GM23338 (cell line): ENCODE results near the gene WFDC6. TPM values are rescaled to one million over a fixed set of nuclear protein-coding genes. Genes with fewer than 3 reads are reported as not detected.

Experiments
- ATAC-seq: fragments of 200-7000 bp; cut with Tn5 transposase; 3 replicates; pipeline ENCODE4 v1.9.1; 2020
- DNase-seq: peaks from one replicate; pipeline ENCODE4 v3.0.0-alpha.2; 2015; ENCODE audit warnings: low spot score
- H2AFZ ChIP-seq: fragments of 200-600 bp; sonication (generic); 2 replicates; pipeline ENCODE4 v1.8.0; 2016; ENCODE audit warnings: antibody characterized with exemption, mild to moderate bottlenecking, moderate library complexity
- H3F3A ChIP-seq: fragments of 200-600 bp; sonication (generic); replicated peaks from 2 replicates; pipeline ENCODE4 v1.8.0; 2017; ENCODE audit warnings: antibody characterized with exemption, mixed run types, low read depth
- H3K27ac ChIP-seq: fragments of 200-600 bp; sonication (generic); 2 replicates; pipeline ENCODE4 v1.6.1; 2016; ENCODE audit warnings: low read depth
- H3K27me3 ChIP-seq: fragments of 200-600 bp; sonication (generic); 2 replicates; pipeline ENCODE4 v1.8.0; 2016; ENCODE audit warnings: mild to moderate bottlenecking, mixed run types, moderate library complexity; ENCODE audit not compliant: insufficient read depth
- H3K36me3 ChIP-seq: fragments of 200-600 bp; sonication (generic); 2 replicates; pipeline ENCODE4 v1.8.0; 2016; ENCODE audit warnings: mild to moderate bottlenecking; ENCODE audit not compliant: insufficient read depth
- H3K4me1 ChIP-seq: fragments of 200-600 bp; sonication (generic); 2 replicates; pipeline ENCODE4 v1.8.0; 2016; ENCODE audit warnings: mild to moderate bottlenecking, moderate library complexity; ENCODE audit not compliant: insufficient read depth
- H3K4me2 ChIP-seq: fragments of 200-600 bp; sonication (generic); 2 replicates; pipeline ENCODE4 v1.7.1; 2017; ENCODE audit warnings: mixed run types
- H3K4me3 ChIP-seq: fragments of 200-600 bp; sonication (generic); 2 replicates; pipeline ENCODE4 v1.6.1; 2016; ENCODE audit warnings: mixed run types
- H3K79me2 ChIP-seq: fragments of 200-600 bp; sonication (generic); replicated peaks from 2 replicates; pipeline ENCODE4 v1.8.0; 2017; ENCODE audit warnings: mild to moderate bottlenecking; ENCODE audit not compliant: insufficient read depth
- H3K9me2 ChIP-seq: fragments of 200-600 bp; sonication (generic); 2 replicates; pipeline ENCODE4 v1.8.0; 2017; ENCODE audit not compliant: insufficient read depth
- H4K20me1 ChIP-seq: fragments of 200-600 bp; sonication (generic); replicated peaks from 2 replicates; pipeline ENCODE4 v1.8.0; 2017; ENCODE audit warnings: mild to moderate bottlenecking; ENCODE audit not compliant: insufficient read depth
- H3K27ac Mint-ChIP-seq: 2 replicates; pipeline ENCODE4 v1.8.0; 2020; ENCODE audit warnings: inconsistent platforms, mild to moderate bottlenecking, moderate library complexity, mixed read lengths
- H3K27me3 Mint-ChIP-seq: 3 replicates; pipeline ENCODE4 v1.8.0; 2022; ENCODE audit warnings: low read depth, mild to moderate bottlenecking, moderate library complexity, mixed read lengths, inconsistent platforms; ENCODE audit not compliant: insufficient read depth, poor library complexity
- H3K36me3 Mint-ChIP-seq: 3 replicates; pipeline ENCODE4 v1.8.0; 2021; ENCODE audit warnings: low read depth, mild to moderate bottlenecking, inconsistent platforms, moderate library complexity, mixed read lengths
- H3K4me1 Mint-ChIP-seq: 3 replicates; pipeline ENCODE4 v1.8.0; 2020; ENCODE audit warnings: mild to moderate bottlenecking, inconsistent platforms, mixed read lengths
- H3K4me3 Mint-ChIP-seq: 3 replicates; pipeline ENCODE4 v1.8.0; 2021; ENCODE audit warnings: moderate library complexity, mild to moderate bottlenecking, inconsistent platforms, mixed read lengths
- H3K9me3 Mint-ChIP-seq: 3 replicates; pipeline ENCODE4 v1.8.0; 2020; ENCODE audit warnings: moderate library complexity, mild to moderate bottlenecking, inconsistent platforms, mixed read lengths
- CREB1 ChIP-seq: fragments of 250-450 bp; sonication (Bioruptor Pico); IDR thresholded peaks from 2 replicates; pipeline ENCODE4 v1.5.0; 2020; ENCODE audit warnings: low read depth, mild to moderate bottlenecking, moderate library complexity
- CTCF ChIP-seq, 2 experiments: fragments of 200-600 bp in 1 of 2; sonication (generic) in 1 of 2; conservative IDR thresholded peaks; 2 replicates each; pipeline versions ENCODE4 v1.5.1 to v1.6.1; 2016 to 2017; ENCODE audit warnings: antibody characterized with exemption in 2 of 2, low read depth in 2 of 2, mild to moderate bottlenecking in 2 of 2, moderate library complexity in 1 of 2
- EZH2phosphoT487 ChIP-seq: fragments of 200-600 bp; sonication (generic); IDR thresholded peaks from one replicate; pipeline ENCODE4 v1.8.1; 2018; ENCODE audit warnings: antibody characterized with exemption; ENCODE audit not compliant: unreplicated experiment
- JUNB ChIP-seq: IDR thresholded peaks from one replicate; pipeline ENCODE4 v1.6.1; 2016; ENCODE audit warnings: antibody characterized with exemption; ENCODE audit not compliant: unreplicated experiment
- NANOG ChIP-seq: IDR thresholded peaks from 2 replicates; pipeline ENCODE4 v1.6.1; 2016; ENCODE audit warnings: antibody characterized with exemption, borderline replicate concordance
- STAT1 ChIP-seq: IDR thresholded peaks from one replicate; pipeline ENCODE4 v1.6.1; 2016; ENCODE audit warnings: antibody characterized with exemption; ENCODE audit not compliant: unreplicated experiment
- ZNF114 ChIP-seq: fragments of 250-450 bp; sonication (Bioruptor Pico); IDR thresholded peaks from 2 replicates; pipeline ENCODE4 v1.5.0; 2020; ENCODE audit warnings: mild to moderate bottlenecking, moderate library complexity
- ZNF331 ChIP-seq: fragments of 250-450 bp; sonication (Bioruptor Pico); IDR thresholded peaks from 2 replicates; pipeline ENCODE4 v1.5.0; 2020; ENCODE audit warnings: low read depth, mild to moderate bottlenecking, moderate library complexity
- ZNF462 ChIP-seq: fragments of 250-450 bp; sonication (Bioruptor Pico); IDR thresholded peaks from 2 replicates; pipeline ENCODE4 v1.5.0; 2020; ENCODE audit warnings: mild to moderate bottlenecking, moderate library complexity
- polyA plus RNA-seq: library from polyadenylated mRNA; unstranded; fragments of >200 nt; fragmentation: Nextera tagmentation; extraction: Ambion mirVana; gene quantifications from 2 replicates; pipeline ENCODE4 v1.2.1, GENCODE V29; 2016
- total RNA-seq: library from RNA; depleted of rRNA; stranded (reverse); fragments of >200 nt; shearing (Covaris generic); gene quantifications from 2 replicates; pipeline ENCODE4 v1.2.3, GENCODE V29; 2014

Gene WFDC6
- total and polyA plus RNA-seq, 2 experiments from 2014 or later, result not detected

GRCh38 chr20:45489083-45489531 is 50.2 kb downstream of the WFDC6 start:
- Histone ChIP-seq H3K27me3 (no peaks in the 10 kb centered on the region), H3K9me2 (no peaks in the 10 kb centered on the region), H4K20me1 (no peaks in the 10 kb centered on the region), H3K4me2 (no peak overlapping the region), H3K36me3 (no peaks in the 10 kb centered on the region; the same call in 1 of the 2 replicates), H3K79me2 (no peaks in the 10 kb centered on the region), H3K4me1 (peaks cover 10% of the 10 kb centered on the region; the same call in 1 of the 2 replicates), H3F3A (no peaks in the 10 kb centered on the region), H3K27ac (no peak overlapping the region), H2AFZ (no peak overlapping the region), H3K4me3 (no peak overlapping the region)
- no peaks in the 10 kb centered on the region; the same call in 2 of the 3 replicates for H3K36me3 Mint-ChIP-seq
- H3K27me3 Mint-ChIP-seq, result peaks cover 10% of the 10 kb centered on the region
- TF ChIP-seq JUNB, result no peak
- no peak for TF ChIP-seq ZNF331 (CRISPR knock-in tag)
- no peak for TF ChIP-seq ZNF114 (CRISPR knock-in tag)
- TF ChIP-seq STAT1, result no peak
- no peak for TF ChIP-seq EZH2phosphoT487
- TF ChIP-seq CREB1 (CRISPR knock-in tag), result no peak
- no peak overlapping the region for H3K4me3 Mint-ChIP-seq
- no peak overlapping the region for H3K27ac Mint-ChIP-seq
- ATAC-seq, result no peak
- peaks cover 26% of the 10 kb centered on the region for H3K4me1 Mint-ChIP-seq
- DNase-seq, result peak; percentile 18
- no peaks in the 10 kb centered on the region; the same call in 2 of the 3 replicates for H3K9me3 Mint-ChIP-seq

GRCh38 chr20:45487231-45487635 is 52.0 kb downstream of the WFDC6 start:
- H3K27me3 Mint-ChIP-seq, result peaks cover 7% of the 10 kb centered on the region
- Histone ChIP-seq H3K4me2 (peak overlapping the region; percentile 81), H3K79me2 (no peaks in the 10 kb centered on the region), H3K27ac (no peak overlapping the region), H3K4me1 (peaks cover 11% of the 10 kb centered on the region; the same call in 1 of the 2 replicates), H4K20me1 (no peaks in the 10 kb centered on the region), H3K27me3 (no peaks in the 10 kb centered on the region), H3K36me3 (no peaks in the 10 kb centered on the region; the same call in 1 of the 2 replicates), H3F3A (no peaks in the 10 kb centered on the region), H2AFZ (peak overlapping the region; percentile 87), H3K4me3 (peak overlapping the region; percentile 60), H3K9me2 (no peaks in the 10 kb centered on the region)
- H3K9me3 Mint-ChIP-seq, result no peaks in the 10 kb centered on the region; the same call in 2 of the 3 replicates
- H3K4me3 Mint-ChIP-seq, result peak overlapping the region; percentile 67
- H3K4me1 Mint-ChIP-seq, result peaks cover 26% of the 10 kb centered on the region
- ATAC-seq (peak; percentile 92), DNase-seq (peak; percentile 76)
- H3K36me3 Mint-ChIP-seq, result no peaks in the 10 kb centered on the region
- no peak overlapping the region for H3K27ac Mint-ChIP-seq
- TF ChIP-seq NANOG, result no peak
- TF ChIP-seq CTCF (conservative IDR thresholded peaks at IDR 0.05; ENCODE audit: low read depth in 2 of 2), result peak; percentile 55 to 65

DNA sequence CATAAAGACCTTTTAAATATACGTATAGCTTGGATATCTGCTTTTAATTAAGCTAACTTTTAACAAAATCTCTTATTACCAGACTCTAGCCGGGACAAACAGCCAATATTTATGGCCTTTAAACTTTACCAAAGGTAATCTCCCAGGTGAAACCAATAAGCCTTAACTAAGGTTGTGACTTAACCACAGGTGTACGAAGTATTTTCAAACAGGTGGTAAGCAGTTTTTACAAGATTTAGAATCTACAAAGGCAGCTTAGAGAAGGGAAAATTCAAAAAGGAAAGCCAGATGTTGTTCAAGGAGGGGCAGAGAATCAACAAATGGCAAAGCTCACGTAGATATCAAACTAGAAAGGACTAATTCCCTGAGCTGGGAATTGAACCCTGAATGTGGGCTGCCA is 53.9 kb downstream of the WFDC6 start:
- H3K4me3 Mint-ChIP-seq, result no peak overlapping the region
- peaks cover 7% of the 10 kb centered on the region for H3K27me3 Mint-ChIP-seq
- no peaks in the 10 kb centered on the region for H3F3A ChIP-seq
- H3K9me2 ChIP-seq, result no peaks in the 10 kb centered on the region
- H3K4me2 ChIP-seq, result no peak overlapping the region
- peaks cover 6% of the 10 kb centered on the region; the same call in 2 of the 3 replicates for H3K36me3 Mint-ChIP-seq
- H3K27ac ChIP-seq, result no peak overlapping the region
- no peaks in the 10 kb centered on the region for H3K79me2 ChIP-seq
- no peaks in the 10 kb centered on the region for H3K27me3 ChIP-seq
- H3K27ac Mint-ChIP-seq, result no peak overlapping the region
- no peaks in the 10 kb centered on the region for H4K20me1 ChIP-seq
- peaks cover 11% of the 10 kb centered on the region; the same call in 1 of the 2 replicates for H3K4me1 ChIP-seq
- no peaks in the 10 kb centered on the region for H3K36me3 ChIP-seq
- H3K4me3 ChIP-seq, result no peak overlapping the region
- DNase-seq, result no peak
- H3K4me1 Mint-ChIP-seq, result peaks cover 26% of the 10 kb centered on the region
- H2AFZ ChIP-seq, result no peak overlapping the region
- H3K9me3 Mint-ChIP-seq, result no peaks in the 10 kb centered on the region; the same call in 2 of the 3 replicates
- ATAC-seq, result no peak
- TF ChIP-seq ZNF114 (CRISPR knock-in tag), result no peak
- no peak for TF ChIP-seq ZNF462 (CRISPR knock-in tag)
